ENCODE data around the gene PTCD1.

GRCh38 chr7:99418260-99418659, 20.3 kb downstream of the PTCD1 start:
- no peak for TF ChIP-seq CTCF (IDR thresholded peaks at IDR 0.05)
- no peak for TF ChIP-seq POLR2A (IDR thresholded peaks at IDR 0.05)

Measured in Peyer's patch (tissue), 4 donors.